Endodermal cell (in vitro differentiated cells): ENCODE results near the gene C6orf120. TPM values are rescaled to one million over a fixed set of nuclear protein-coding genes. Genes with fewer than 3 reads are reported as not detected.

Experiments used
- DNase-seq: peaks from one replicate; pipeline ENCODE4 v3.0.0-alpha.2; 2017
- H3K27ac ChIP-seq: 2 replicates; pipeline ENCODE4 v1.5.1; 2013; ENCODE audit warnings: mild to moderate bottlenecking, low read depth, low read length, moderate library complexity
- H3K27me3 ChIP-seq: 2 replicates; pipeline ENCODE4 v1.6.1; 2013; ENCODE audit warnings: mild to moderate bottlenecking, low read length, moderate library complexity; ENCODE audit not compliant: insufficient read depth, control insufficient read depth, poor library complexity, severe bottlenecking
- H3K36me3 ChIP-seq: 2 replicates; pipeline ENCODE4 v1.7.0; 2013; ENCODE audit warnings: mild to moderate bottlenecking, low read length, moderate library complexity; ENCODE audit not compliant: control insufficient read depth, insufficient read depth
- H3K4me1 ChIP-seq: one replicate; pipeline ENCODE4 v1.7.0; 2013; ENCODE audit warnings: low read length; ENCODE audit not compliant: control insufficient read depth, insufficient read depth
- H3K4me3 ChIP-seq: 2 replicates; pipeline ENCODE4 v1.5.1; 2013; ENCODE audit warnings: mild to moderate bottlenecking, low read length, moderate library complexity
- H3K9ac ChIP-seq: 2 replicates; pipeline ENCODE4 v1.6.1; 2013; ENCODE audit warnings: mild to moderate bottlenecking, low read length, moderate library complexity; ENCODE audit not compliant: poor library complexity, severe bottlenecking; ENCODE audit errors: extremely low read depth
- H3K9me3 ChIP-seq: 2 replicates; pipeline ENCODE4 v1.6.1; 2013; ENCODE audit warnings: mild to moderate bottlenecking, low read length, moderate library complexity; ENCODE audit not compliant: control insufficient read depth
- H3K27ac Mint-ChIP-seq: 2 replicates; pipeline ENCODE4 v1.8.0; 2020; ENCODE audit warnings: mixed read lengths
- H3K27me3 Mint-ChIP-seq: 2 replicates; pipeline ENCODE4 v1.8.0; 2021; ENCODE audit warnings: mild to moderate bottlenecking, mixed read lengths; ENCODE audit not compliant: insufficient read depth
- H3K36me3 Mint-ChIP-seq: 2 replicates; pipeline ENCODE4 v1.8.0; 2020; ENCODE audit warnings: low read depth, mixed read lengths
- H3K4me1 Mint-ChIP-seq: 2 replicates; pipeline ENCODE4 v1.8.0; 2020; ENCODE audit warnings: mixed read lengths
- H3K4me3 Mint-ChIP-seq: 2 replicates; pipeline ENCODE4 v1.8.0; 2020; ENCODE audit warnings: mild to moderate bottlenecking, moderate library complexity, mixed read lengths
- H3K9me3 Mint-ChIP-seq: 2 replicates; pipeline ENCODE4 v1.8.0; 2020; ENCODE audit warnings: mild to moderate bottlenecking, mixed read lengths
- WGBS, 2 experiments: methylation state at CpG; one replicate each; pipeline versions ENCODE4 v1.1.5 to v1.1.7; 2013; ENCODE audit warnings: missing lambda C conversion rate in 2 of 2, mixed read lengths in 1 of 2; ENCODE audit not compliant: insufficient coverage in 1 of 2, insufficient read length in 1 of 2; 5-methylcytosine and 5-hydroxymethylcytosine counted together
- total RNA-seq, 2 donors: library from RNA; stranded (reverse); fragmentation: NEBNext Ultra II Directional in 1 of 2; extraction: Animal tissue kit (Norgen Biotek cat#: 25700) in 1 of 2; gene quantifications; 2 replicates in 1 of 2; 3 replicates in 1 of 2; pipeline ENCODE4 v1.2.1, GENCODE V29; 2021
- TF ChIP-seq, protein P1 (sequence below): fragments of 200-600 bp; sonication (generic); conservative IDR thresholded peaks from 2 replicates; pipeline ENCODE4 v1.5.0; 2021; ENCODE audit warnings: antibody characterized with exemption, mild to moderate bottlenecking

C6orf120 gene
- total RNA-seq, 2 donors from 2014 or later = 24.0 to 29.7 TPM

DNA sequence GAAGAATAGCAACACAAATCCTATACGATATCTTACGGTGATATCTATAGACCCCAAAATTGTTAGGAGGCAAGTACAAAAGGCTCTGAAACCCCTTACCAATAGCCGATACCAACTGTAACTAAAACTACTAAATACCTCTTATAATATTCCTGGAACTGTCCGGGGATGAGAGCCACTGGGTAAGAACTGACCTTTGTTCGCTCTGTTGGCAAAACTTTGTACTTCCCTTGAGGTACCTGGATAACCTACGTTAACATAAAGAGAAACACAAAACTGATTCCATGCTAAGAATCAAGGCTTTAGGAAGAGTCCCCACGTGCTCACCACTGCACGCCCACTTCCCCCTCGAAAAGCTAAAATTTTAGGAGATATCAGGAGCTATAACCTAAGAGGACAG lies 12.7 kb downstream of the C6orf120 start:
- H3K36me3 ChIP-seq = peaks cover 91% of the 10 kb centered on the region
- no peaks in the 10 kb centered on the region for H3K9me3 ChIP-seq
- H3K4me1 Mint-ChIP-seq = no peaks in the 10 kb centered on the region
- no peak overlapping the region for H3K27ac ChIP-seq
- no peak overlapping the region for H3K27ac Mint-ChIP-seq
- no peak overlapping the region for H3K9ac ChIP-seq
- H3K4me3 Mint-ChIP-seq = no peak overlapping the region
- no peaks in the 10 kb centered on the region for H3K4me1 ChIP-seq
- no peak overlapping the region for H3K4me3 ChIP-seq
- TF ChIP-seq, protein P1, sequence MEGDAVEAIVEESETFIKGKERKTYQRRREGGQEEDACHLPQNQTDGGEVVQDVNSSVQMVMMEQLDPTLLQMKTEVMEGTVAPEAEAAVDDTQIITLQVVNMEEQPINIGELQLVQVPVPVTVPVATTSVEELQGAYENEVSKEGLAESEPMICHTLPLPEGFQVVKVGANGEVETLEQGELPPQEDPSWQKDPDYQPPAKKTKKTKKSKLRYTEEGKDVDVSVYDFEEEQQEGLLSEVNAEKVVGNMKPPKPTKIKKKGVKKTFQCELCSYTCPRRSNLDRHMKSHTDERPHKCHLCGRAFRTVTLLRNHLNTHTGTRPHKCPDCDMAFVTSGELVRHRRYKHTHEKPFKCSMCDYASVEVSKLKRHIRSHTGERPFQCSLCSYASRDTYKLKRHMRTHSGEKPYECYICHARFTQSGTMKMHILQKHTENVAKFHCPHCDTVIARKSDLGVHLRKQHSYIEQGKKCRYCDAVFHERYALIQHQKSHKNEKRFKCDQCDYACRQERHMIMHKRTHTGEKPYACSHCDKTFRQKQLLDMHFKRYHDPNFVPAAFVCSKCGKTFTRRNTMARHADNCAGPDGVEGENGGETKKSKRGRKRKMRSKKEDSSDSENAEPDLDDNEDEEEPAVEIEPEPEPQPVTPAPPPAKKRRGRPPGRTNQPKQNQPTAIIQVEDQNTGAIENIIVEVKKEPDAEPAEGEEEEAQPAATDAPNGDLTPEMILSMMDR = no peak
- H3K27me3 ChIP-seq = no peaks in the 10 kb centered on the region
- H3K36me3 Mint-ChIP-seq = peaks cover 60% of the 10 kb centered on the region
- H3K27me3 Mint-ChIP-seq = no peaks in the 10 kb centered on the region
- H3K9me3 Mint-ChIP-seq = no peaks in the 10 kb centered on the region
- WGBS, 2 experiments = 96 to 97% methylated on average over 8 to 9 of the region's 9 CpGs
- DNase-seq = no peak

DNA sequence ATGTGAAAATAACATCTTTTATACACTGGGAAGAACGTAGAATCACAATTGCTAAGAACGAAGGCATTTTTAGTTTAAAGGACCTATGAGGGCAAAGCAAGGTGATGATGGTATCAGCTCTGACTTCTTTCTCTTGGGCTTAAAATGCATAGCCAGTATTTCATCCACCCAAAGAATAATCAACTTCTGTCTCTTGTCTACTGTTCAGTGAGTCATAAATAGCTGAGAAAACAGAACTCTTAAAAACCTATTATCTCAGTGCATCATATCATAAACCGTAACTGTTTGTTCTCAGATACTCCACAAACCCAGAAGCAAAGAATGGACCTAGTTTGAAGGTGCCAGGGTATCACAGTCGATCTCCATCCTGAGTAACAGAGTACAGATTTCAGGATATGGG lies 17.2 kb downstream of the C6orf120 start:
- H3K27ac ChIP-seq = no peak overlapping the region
- Mint-ChIP-seq H3K27ac (no peak overlapping the region), H3K4me3 (no peak overlapping the region), H3K27me3 (no peaks in the 10 kb centered on the region), H3K4me1 (peaks cover 12% of the 10 kb centered on the region), H3K36me3 (peaks cover 41% of the 10 kb centered on the region), H3K9me3 (no peaks in the 10 kb centered on the region)
- H3K4me1 ChIP-seq = no peaks in the 10 kb centered on the region
- 96 to 100% methylated on average over 1 to 4 of the region's 4 CpGs for WGBS, 2 experiments
- no peak for DNase-seq
- no peaks in the 10 kb centered on the region for H3K27me3 ChIP-seq
- TF ChIP-seq, protein P1 = no peak
- no peak overlapping the region for H3K4me3 ChIP-seq
- peaks cover 62% of the 10 kb centered on the region for H3K36me3 ChIP-seq
- no peaks in the 10 kb centered on the region for H3K9me3 ChIP-seq
- no peak overlapping the region for H3K9ac ChIP-seq

DNA sequence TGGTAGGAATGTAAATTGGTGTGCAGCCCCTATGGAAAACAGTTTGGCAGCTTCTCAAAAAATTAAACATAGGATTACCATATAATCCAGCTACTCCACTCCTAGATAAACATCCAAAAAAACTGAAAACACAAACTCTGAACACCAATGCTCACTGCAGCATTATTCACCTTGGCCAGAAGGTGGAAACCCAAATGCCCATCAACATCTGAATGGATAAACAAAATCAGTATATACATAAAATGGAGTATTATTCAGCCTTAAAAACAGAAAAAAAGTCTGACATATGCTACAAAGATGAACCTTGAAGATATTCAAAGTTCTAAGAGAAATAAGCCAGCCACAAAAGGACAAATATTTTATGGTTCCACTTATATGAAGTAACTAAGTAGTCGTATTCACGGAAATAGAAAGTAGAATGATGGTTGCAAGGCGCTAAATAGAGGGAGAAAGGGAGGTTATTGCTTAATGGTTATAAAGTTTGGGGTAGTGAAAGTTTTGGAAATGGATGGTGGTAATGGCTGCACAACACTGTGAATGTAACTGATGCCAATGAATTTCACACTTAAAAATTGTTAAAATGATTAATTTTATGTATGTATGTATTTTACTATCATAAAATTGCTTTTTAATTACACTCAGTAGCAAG lies 18.4 kb downstream of the C6orf120 start:
- Mint-ChIP-seq H3K9me3 (no peaks in the 10 kb centered on the region), H3K4me1 (peaks cover 12% of the 10 kb centered on the region), H3K36me3 (peaks cover 30% of the 10 kb centered on the region), H3K27ac (no peak overlapping the region), H3K27me3 (no peaks in the 10 kb centered on the region), H3K4me3 (no peak overlapping the region)
- no peak overlapping the region for H3K9ac ChIP-seq
- TF ChIP-seq, protein P1 = peak; percentile 55
- no peaks in the 10 kb centered on the region for H3K9me3 ChIP-seq
- DNase-seq = no peak
- H3K27me3 ChIP-seq = no peaks in the 10 kb centered on the region
- H3K4me3 ChIP-seq = peak overlapping the region; percentile 96
- 96 to 98% methylated on average over 3 of the region's 3 CpGs for WGBS, 2 experiments
- H3K36me3 ChIP-seq = peaks cover 50% of the 10 kb centered on the region
- no peaks in the 10 kb centered on the region for H3K4me1 ChIP-seq
- no peak overlapping the region for H3K27ac ChIP-seq
